Amniotic stem cell (primary cell): Measurements from ENCODE around the gene LAMB4.

ENCODE experiments used
- DNase-seq: peaks from one replicate; lab custom pipeline; 2025; lab: John Stamatoyannopoulos, UW

Gene LAMB4

DNA sequence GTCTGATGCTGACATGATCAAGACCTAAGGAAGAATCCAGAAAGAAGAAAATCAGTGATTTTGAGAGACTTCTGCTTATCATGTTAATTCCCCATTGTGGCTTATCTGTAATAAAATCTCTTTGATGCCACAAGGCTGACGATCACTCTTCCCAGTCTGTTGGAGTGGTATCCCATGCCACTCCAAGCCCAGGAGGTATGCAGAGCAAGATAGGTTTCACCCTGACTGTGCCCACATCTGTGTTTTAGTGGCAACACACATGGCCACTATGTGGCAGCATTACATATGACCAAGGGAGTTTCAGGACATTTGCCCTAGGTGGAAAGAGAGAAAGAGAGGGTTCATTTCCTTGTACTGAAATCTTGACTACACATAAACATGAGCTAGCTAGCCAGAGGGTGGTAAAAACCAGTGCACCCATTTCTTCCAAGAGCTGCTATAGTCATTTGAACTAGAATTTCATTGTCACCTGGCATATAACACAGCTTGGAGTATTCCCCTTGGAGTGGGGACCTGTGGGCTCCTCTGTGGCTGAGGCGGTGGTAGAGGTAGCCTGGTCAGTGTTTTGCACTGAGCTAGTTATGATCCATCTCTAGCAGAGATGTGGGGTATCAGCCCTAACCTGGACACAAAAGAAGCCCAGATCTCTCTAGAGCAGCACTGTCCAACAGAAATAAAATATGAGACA, 20.8 kb downstream of the LAMB4 start:
- no peak for DNase-seq

DNA sequence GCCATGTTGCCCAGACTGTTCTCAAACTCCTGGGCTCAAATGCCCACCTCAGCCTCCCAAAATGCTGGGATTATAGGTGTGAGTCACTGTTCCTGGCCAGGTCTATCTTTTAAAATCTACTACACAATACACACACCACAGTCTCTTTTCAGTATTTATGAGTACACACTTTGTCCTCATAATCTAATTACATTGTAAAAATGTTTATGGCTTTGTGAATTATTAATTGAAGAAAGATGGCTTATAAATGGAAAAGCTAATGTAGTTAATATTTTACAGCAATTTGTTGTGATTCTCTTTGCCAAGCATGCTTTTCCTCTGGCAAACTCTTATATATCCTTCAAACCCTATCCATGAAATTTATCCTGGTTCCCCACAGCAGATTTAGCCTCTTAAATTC, 22.0 kb downstream of the LAMB4 start:
- no peak for DNase-seq

DNA sequence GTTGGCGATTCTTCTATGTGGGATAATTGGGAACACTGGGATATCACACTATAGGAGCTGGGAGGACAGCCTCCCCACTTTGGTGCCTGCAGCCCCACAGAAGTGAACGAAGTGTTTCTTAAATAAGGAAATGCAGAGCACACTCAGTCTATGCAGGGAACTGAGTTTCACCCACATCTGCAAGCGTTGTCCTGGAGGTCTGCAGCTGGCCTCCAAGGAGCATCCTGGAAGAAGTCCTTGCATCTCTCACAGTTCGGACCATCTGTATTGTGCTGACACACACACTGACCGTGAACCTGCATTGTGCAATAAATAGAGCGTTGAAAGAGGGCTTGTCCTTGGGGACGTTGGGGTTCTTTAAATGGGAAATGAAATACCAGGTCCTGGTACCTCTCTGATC, 25.8 kb downstream of the LAMB4 start:
- no peak for DNase-seq

GRCh38 chr7:108103558-108104298, 26.4 kb downstream of the LAMB4 start:
- DNase-seq, result no peak

- DNase-seq, result no peak
Measured at GRCh38 chr7:108102671-108103312, 27.4 kb downstream of the LAMB4 start.

DNA sequence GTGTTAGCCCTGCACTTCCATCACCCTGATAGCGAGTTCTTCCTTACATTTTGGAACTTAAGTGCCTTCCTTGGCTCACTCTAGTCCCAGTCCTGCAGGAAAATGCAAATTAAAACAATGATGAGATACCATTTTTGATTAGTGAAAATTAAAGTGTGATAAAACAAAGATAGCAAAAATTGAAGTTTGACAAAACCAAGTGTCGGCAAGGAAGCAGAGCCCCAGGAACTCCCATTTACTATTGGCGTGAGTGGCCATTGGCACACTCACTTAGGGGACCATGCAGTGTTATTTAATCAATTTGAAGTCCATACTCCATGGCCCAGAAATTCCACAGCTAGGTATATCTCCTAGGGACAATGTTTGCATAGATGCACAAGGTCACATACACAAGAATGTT, 28.4 kb downstream of the LAMB4 start:
- DNase-seq, result no peak

- DNase-seq, result no peak
Measured at GRCh38 chr7:108099713-108100112, 30.4 kb downstream of the LAMB4 start.

DNA sequence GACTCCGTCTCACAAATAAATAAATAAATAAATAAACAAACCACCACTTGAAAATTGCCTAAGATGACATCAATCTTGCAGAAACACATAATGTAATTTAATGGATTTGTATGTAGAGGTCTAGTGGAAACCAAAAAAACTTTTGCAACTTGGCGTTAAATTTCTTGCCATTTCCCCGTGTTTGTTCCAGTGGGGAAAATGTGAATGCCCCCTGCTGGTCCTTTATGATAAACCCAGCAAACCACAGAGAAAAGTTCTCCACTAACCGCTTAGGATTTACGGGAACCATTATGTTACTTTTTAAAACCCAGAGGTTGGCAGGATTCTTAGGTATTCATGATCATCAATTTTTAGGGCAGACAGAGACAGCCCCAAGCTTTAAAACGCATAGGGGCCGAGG, 32.5 kb downstream of the LAMB4 start:
- DNase-seq, result no peak

DNA sequence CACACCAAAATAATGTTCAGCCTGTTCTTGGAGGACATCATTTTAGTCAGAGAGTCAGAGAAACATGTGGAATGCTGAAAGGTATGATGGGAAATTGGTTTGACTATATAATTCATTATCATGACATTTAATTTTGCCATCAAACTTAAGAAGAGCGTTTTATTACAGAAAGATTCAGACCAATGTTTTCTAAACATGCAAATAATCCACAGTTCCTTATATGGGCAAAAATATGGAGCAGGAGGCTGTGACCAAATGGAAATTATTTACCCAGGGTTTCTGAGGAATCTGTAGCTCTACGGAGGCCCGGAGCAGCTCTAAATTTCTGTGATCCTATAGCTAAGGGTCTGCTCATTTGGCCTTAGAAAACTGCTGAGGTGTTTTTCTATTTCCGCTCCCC, 33.2 kb downstream of the LAMB4 start:
- no peak for DNase-seq

- DNase-seq, result peak; percentile 14
Measured at GRCh38 chr7:108094933-108095710, 35.0 kb downstream of the LAMB4 start.

- no peak for DNase-seq
Measured at GRCh38 chr7:108094346-108094745, 35.8 kb downstream of the LAMB4 start.

DNA sequence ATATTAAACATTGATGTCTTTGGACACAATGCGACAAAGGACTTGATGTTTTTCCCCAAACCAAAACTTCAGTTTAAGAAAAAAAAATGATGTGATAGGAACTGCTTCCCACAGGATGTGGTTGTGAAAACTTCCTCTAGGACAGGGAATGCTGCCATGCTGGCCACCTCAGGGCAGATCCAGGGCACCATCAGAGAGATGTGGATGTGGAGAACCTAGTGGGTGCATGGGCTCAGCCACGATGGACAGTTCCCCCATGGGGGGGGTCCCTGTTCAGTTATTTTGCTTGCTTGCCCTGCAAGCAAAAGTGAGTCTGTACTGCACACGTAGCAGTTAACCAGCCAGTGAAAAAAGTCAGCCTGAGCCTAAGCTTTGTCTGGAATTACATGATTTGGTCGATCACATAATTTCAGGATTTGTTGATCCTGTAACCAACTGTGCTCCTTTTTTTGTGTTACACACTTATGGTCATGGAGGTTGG, 36.3 kb downstream of the LAMB4 start:
- DNase-seq, result no peak

DNA sequence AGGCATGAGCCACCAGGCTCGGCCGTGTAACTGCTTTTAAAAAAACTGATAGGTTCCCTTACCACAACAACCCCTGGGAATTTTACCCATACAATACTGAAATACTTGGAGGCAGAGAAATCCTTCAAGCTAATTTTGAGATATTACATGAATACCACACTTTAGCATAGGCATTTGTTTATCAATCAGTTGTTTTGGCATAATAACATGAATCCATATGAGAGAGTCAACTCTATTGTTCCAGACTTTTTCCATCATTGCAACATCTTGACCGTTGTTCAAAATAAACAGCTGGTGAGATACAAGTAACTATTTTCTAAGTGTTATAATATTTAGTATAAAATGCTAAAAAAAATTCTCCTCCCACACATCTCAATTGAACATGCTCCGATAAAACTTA, 36.8 kb downstream of the LAMB4 start:
- no peak for DNase-seq

DNA sequence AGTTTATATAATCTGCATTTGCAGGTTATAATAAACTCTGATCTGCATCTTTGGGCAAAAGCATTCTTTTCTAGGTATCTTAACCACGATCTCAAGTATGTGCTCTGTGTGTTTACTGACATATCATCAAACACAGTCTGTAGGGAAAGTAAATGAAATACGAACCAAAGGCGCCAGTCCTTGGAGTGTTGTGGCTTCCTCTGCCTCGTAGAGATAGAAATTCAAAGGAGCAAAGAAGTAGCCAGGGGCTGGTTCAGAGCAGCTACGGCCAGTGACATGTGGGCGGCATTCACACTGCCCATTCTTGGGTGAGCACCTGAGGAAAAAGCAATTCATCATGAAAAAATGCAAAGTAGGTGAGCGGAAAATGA, 38.7 kb downstream of the LAMB4 start:
- DNase-seq, result no peak

- no peak for DNase-seq
Measured at GRCh38 chr7:108090791-108091460, 39.2 kb downstream of the LAMB4 start.

GRCh38 chr7:108089381-108089780, 40.8 kb downstream of the LAMB4 start:
- no peak for DNase-seq

DNA sequence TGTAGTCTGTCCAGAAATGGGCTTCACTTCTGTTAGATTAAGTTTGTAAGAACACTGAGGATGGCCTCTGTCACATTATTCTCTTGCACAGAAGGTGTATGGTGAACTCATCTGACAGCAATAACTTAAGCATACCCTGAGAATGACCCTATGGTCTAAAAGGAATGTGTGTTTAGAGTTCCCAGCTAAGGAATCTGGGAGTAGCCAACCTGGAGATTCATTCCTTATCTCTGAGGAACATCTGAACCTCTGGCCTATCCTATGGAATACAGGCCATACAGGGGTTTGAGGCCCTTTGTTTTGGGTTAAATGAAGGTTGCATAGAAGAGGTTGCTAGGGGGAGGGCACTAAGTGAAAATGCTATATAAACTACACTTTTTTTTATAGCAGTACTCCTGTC, 41.4 kb downstream of the LAMB4 start:
- no peak for DNase-seq

DNA sequence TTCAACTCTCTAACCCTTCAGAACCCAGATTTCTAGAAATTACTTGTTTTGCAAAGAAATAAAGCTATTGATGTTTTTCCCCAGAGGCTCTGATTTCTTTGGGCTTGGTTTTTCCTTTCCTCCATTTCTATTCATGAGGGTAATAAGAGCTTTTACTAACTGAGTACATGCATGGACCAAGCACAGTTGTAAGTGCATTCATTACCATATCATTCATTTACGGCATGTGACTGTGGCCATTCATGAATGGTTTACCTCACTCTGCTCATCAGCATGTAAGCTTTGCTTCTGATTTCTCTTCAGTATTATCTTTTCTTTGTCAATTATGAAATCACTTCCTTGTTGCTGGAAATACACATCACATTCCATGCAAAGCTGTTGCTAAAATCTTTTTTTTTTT, 42.4 kb downstream of the LAMB4 start:
- DNase-seq, result no peak

DNA sequence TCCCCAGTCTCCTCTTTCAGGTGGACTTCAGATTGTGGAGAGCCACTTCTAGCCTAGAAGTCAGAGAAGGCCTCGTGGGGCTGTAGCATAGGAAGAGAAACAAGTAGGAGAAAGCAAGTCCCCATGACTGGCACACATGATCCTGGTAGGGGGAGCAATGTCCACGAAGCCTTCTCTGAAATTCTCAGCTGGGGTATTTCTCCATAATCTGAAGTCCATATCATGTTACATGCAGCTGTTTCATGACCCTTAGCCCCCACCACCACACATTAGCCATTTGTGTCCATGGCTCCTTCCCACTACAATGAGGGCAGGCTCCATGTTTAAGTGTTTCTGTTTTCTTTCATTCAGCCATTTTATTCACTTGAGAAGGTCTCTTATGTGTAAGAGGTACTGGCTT, 43.2 kb downstream of the LAMB4 start:
- no peak for DNase-seq

- DNase-seq, result no peak
Measured at GRCh38 chr7:108086546-108086945, 43.6 kb downstream of the LAMB4 start.

DNA sequence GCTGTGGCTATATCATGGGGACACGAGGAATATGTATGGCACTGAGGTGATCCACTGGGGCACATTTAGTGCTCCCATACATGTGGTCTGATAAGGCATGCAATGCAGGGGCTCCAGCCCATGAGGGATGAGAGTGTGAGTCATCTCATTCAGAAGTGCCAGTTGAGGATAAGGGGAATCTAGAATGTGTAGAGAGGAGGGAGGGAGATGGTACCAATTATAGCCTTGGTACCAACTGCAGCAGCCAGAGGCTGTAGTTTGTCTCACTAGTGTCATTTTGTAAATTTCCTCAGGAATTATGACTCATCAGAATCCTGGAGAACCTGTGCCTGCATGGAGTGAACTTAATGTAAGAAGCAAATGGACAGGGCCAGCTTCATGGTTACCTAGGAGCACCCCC, 46.2 kb downstream of the LAMB4 start:
- DNase-seq, result no peak
